NCI-H2227 (cell line): Measurements from ENCODE around the gene USP12.
"Not testable (repeated sequence)": the region's sequence is repeated elsewhere in the genome, so short reads cannot be mapped to it uniquely, and the experiment has no call there.

Experiments
- DNase-seq: peaks from one replicate; lab custom pipeline; 2025; ENCODE audit not compliant: unreplicated experiment; lab: John Stamatoyannopoulos, UW

Gene USP12, protein sequence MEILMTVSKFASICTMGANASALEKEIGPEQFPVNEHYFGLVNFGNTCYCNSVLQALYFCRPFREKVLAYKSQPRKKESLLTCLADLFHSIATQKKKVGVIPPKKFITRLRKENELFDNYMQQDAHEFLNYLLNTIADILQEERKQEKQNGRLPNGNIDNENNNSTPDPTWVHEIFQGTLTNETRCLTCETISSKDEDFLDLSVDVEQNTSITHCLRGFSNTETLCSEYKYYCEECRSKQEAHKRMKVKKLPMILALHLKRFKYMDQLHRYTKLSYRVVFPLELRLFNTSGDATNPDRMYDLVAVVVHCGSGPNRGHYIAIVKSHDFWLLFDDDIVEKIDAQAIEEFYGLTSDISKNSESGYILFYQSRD

DNA sequence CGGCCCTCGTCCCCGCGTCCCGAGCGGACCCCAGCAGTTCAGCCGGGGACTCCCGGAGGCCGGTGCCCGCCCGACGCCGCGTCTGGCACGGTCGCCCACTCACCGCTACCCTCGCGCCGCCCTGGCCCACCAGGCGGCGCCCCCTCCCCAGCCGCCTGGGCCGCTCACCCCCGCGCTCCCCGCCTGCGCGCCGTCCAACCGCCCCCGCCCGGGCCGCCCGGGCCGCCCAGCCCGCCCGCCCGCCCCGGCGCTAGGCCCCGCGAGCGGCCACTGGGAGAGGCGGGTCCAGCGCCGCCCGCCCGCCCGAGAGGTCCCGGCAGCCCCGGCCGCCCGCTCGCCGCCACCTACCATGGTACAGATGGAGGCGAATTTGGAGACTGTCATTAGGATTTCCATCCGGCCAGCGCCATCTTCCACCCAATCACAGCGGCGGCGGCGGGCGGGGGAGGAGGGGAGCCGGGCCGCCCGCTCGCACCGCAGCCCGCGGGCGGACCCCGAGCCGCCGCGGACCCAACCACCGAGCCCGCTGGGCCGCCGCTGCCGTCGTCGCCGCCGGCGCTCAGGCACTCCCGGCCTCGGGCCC lies at the start of gene USP12:
USP12 (minus strand) TSS at position 568 of the 583 bp plus-strand sequence; CDS start at position 396, 172 bp downstream.
- peak; percentile 63 for DNase-seq

DNA sequence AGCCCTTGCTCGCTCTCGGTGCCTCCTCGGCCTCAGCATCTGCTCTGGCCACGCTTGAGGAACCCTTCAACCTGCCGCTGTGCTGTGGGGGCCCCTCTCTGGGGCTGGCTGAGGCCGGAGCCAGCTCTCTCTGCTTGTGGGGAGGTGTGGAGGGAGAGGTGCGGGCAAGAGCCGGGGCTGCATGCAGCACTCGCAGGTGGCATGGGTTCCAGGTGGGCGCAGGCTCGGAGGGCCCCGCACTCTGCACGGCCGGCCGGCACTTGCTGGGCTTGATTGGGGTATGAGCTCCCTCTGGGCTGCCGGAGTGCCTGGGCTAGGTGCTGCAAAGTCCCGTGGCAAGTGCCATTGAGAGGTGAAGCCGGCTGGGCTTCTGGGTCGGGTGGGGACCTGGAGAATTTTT lies 48.0 kb upstream of the USP12 start:
- no peak for DNase-seq

DNA sequence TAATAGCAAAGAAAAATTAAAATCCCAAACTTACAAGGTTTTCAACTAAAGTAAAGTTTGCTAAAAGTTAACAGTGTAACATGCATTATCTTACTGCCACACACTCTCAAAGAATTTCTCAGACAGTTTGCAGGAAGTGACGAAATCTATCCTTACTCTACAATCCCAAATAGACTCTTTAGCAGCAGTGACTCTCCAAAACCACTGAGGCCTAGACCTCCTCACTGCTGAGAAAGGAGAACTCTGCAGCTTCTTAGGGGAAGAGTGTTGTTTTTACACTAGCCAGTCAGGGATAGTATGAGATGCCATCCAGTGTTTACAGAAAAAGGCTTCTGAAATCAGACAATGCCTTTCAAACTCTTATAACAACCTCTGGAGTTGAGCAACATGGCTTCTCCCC lies 47.2 kb upstream of the USP12 start:
- DNase-seq: not testable (repeated sequence)

DNA sequence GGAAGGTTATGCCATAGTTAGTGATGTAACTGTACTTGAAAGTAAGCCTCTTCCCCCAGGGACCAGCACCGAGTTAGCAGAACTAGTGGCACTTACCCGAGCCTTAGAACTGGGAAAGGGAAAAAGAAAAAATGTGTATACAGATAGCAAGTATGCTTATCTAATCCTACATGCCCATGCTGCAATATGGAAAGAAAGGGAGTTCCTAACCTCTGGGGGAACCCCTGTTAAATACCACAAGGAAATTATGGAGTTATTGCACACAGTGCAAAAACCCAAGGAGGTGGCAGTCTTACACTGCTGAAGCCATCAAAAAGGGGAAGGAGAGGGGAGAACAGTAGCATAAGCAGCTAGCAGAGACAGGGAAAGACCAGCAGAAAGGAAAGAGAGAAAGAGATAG lies 46.2 kb upstream of the USP12 start:
- not testable (repeated sequence) for DNase-seq

DNA sequence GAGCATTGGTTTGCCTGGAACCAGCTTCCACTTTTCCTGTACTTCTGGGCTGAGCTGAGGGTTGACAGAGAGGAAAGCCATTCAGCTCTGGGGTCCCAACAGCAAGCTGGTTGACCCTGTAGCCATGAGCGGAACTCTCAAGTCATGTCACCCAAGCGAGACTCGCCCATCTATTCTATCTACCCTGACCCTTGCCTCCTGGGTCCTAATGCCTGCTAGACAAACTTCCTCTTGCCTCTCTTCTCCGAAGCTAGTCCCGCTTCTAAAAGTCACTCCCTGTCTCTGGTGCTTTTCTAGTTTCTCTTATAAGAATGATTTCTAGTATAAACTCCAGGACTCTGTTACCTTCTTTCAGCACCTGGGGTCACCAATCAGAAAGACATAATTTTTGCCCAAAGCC lies 41.8 kb upstream of the USP12 start:
- DNase-seq: not testable (repeated sequence)

DNA sequence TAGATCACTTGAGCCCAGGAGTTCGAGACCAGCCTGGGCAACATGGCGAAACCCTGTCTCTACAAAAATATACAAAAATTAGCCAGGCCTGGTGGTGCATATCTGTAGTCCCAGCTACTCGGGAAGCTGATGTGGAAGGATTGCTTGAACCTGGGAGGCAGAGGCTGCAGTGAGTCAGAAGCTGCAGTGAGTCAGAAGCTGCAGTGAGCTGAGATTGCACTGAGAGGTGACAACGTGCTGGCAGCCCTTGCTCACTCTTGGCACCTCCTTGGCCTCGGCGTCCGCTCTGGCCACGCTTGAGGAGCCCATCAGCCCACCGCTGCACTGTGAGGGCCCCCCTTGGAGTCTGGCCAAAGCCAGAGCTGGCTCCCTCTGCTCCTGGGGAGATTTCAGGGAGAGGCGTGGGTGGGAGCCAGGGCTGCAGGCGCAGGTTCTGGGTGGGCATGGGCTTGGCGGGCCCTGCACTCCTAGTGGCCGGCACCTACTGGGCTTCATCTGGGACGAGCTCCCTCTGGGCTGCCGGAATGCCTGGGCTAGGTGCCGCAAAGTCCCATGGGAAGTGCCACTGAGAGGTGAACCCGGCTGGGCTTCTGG lies 40.3 kb upstream of the USP12 start:
- DNase-seq: no peak

DNA sequence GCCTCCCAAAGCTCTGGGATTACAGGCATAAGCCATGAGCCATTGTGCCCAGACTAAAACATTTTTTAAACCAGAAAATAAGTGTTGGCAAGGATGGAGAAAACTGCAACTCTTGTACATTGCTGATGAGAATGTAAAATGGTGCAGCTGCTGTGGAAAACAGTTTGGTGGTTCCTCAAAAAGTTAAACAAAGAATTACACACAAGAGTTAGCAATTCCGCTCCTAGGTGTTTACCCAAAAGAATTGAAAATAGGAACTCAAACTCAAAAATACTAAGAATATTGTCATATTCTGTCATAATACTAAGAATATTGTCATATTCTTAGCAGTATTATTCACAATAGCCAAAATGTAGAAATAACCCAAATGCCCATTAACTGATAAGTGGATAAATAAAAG lies 39.7 kb upstream of the USP12 start:
- no peak for DNase-seq

DNA sequence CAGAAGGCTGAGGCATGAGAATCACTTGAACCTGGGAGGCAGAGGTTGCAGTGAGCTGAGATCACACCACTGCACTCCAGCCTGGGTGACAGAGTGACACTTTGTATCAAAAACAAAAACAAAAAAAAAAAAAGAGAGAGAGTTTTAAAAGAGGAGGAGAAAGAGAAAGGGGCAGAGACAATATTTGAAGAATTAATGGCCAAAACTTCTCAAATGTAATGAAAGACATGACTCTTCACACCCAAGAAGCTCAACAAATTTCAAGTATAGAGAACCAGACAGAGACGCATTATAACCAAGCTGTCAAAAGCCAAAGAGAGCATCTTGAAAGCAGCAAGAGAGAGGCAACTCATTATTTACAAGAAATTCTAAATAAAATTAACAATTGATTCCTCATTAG lies 36.9 kb upstream of the USP12 start:
- DNase-seq: no peak

DNA sequence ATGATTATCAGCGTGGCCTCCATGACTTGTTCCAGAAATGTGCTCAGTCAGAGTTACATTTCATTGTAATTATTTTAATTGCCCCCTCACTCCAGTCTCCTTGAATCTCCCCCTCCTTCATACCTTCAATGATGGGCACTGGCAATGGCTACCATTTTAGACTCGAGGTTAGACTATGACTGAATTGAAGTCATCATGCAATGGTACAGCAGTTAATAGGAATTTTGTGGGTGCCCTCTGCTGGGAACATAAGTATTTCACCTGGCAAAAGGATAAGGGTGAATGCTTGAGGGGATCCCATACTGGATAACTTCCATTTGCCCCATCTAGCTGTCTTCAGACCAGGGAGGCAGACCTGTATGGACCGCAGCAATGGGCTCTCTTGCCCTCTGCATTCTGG lies 32.2 kb upstream of the USP12 start:
- peak; percentile 44 for DNase-seq

DNA sequence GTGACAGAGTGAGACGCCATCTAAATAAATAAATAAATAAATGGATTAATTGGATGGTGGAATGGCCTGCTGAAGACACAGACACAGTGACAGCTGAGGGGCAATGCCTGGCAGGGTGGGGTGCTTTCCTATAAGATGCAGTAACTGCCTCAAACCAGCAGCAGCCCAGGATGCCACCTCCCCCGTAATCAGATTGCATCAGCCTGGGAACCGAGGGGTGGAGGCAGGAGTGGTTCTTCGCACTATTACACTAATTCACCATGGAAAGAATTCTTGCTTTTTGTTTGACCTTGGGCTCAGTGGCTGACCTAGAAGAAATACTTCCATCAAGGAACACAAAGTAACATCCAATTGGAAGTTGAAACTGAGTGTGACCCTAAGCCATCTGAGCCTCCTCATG lies 31.6 kb upstream of the USP12 start:
- no peak for DNase-seq

DNA sequence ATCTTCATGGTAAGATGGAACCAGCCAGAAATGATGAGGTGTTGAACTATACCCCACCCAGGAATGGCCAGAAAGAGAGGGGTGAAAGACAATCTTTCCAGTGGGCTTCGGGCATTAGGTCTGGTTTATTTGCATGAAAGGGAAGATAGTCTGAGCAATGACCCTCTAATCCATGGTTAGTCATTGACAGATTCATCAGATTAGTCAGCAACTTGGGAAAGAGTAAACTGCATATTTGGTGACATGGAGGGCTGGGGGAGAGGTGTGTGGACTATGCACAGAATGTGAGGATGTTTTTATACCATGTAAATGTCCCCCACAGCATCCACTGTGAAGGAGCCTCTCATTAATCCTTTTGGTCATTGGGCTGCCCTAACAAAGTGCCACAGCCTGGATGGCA lies 30.1 kb upstream of the USP12 start:
- DNase-seq: no peak

DNA sequence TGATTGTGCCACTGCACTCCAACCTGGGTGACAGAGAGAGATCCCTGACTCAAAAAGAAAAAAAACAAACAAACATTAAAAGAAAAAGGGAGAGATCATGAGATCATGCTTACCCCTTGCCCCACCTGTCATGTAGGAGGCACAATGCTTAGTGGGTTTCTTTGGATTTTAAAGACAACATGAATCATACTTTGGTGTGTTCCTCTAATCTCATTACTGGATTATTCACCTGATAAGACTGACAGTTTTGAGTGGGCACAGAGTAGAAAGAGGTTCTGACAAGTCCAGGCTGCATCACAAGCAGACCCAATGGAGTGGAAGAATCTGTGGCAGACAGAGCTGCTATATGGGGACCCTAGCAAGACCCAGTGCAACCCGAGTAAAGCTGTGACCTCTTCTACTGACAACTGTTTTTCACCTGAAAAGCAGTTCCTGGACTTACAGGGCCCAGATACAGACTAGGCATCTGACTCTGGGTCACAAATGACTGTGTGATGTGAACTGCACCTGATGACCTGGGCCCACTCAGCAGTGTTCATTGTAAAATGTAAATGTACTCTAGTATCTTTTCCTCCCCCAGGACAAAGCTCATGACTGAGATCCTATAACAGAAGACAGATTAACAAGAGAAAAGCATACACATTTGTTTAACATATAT lies 28.9 kb upstream of the USP12 start:
- no peak for DNase-seq

DNA sequence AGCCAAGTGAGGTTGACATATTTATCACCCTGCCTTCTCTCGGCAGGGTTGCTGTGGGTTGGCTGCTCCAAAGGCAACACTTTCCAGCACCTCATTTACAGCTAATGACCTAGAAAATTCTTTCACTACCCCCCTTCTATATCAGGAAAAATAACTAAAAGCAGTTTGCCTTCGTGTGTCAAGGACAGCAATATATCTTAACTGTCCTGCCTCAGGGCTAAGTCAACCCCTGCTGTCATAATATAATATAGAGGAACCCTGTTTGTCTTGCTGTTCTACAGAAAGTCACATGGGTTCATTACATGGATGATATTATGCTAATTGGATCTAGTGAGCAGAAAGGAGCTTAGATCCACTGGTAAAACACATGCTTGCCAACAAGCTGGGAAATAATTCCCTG lies 28.1 kb upstream of the USP12 start:
- no peak for DNase-seq

DNA sequence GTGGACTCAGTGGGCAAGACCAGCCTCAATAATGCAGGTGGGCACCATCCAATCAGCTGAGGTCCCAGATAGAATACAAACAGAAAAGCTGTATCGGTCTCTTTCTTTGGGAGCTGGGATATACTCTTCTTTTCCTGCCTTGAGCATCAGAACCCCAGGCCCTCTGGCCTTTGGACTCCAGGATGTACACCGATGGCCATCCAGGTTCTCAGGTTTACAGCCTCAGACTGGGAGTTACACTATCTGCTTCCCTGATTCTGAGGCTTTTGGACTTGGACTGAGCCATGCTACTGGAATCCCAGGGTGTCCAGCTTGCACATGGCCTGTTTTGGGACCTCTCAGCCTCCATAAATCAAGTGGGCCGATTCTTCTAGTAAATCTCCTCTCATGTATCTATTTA lies 27.6 kb upstream of the USP12 start:
- no peak for DNase-seq

DNA sequence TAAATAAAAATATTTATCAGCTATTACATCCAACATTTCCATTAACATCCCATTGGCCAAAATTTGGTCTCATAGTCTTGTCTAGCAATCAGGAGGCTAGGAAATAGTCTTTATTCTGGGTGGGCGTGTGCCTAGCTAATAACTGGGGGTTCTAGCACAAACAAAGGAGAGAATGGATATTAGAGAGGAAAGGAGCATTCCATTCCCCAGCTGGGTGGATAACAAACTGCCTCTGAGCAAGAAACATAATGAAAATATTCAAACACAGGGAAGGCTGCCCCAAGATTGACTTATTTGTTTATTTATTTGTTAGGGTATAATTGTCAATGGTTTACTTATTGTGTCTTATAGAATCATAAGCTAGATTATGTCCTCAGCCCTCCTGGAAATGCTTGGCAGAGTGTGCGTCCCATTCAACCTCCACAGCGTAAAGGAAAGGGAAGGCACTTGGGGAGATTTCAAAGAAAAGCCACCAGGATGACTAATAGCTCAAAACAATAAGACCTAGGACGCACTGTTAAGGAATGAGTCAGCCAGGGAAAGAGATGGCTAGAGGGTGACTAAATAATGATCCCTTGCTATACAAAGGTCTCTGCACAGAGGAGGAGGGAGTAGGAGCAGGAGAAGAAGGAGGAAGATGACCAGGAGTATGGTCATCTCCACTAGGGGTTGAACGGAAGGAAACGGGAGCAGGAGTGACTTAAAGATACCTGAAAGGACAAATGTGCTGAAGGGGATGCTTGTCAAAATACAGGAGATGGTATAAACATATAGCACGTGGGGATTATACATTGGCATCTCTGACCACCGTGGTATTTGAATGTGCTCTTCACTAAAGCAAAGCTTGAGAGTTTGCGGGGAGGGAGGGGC lies 23.5 kb upstream of the USP12 start:
- DNase-seq: peak; percentile 8

DNA sequence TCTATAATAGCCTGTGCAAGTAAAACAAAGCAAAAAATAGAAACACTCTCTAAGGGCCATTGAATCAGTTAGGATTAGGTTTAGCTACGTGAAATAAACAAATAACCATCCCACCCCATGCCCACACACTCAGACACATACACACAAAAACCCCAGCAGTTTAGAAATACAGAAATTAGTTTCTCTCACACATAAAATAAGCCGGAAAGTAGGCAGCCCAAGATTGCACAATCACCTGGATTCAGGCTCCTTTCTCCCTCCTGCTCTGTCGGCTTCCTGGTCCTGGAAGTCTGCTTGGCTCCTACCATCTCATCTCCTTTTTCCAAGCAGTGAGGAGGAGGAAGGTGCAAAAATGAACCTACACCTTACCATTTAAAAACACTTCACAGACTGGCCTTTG lies 22.6 kb upstream of the USP12 start:
- no peak for DNase-seq

DNA sequence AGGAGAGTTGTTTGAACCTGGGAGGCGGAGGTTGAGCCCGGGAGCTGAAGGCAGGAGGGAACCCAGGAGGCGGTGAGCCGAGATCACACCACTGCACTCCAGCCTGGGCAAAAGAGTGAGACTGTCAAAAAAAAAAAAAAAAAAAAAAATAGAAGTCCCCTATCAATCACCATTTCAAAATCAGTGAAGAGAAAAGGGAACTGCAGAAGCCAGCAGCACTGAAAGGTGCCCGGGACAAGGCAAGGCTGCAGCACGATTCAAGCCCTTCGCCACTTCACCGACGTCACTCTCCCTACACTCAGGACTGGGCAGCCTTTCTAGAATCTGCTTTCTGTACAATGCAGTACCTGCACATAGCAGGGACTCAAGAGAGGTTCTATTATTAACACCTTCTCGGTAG lies 21.9 kb upstream of the USP12 start:
- no peak for DNase-seq

DNA sequence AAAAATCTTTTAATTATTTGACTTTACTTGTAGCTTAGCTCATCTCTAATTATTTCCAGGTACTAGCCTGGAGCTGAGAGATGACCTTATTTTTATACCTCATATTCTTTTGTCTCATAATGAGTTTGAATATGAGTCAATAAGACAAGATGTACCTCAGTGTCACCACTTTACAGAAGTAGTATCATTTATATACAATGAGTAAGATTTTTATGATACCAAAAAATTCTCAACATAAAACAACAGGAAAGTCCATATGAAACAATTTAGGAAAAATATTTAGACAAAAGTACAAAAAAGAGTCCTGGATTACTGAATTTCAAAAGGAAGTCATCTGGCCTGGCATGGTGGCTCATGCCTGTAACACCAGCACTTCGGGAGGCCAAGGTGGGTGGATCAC lies 21.4 kb upstream of the USP12 start:
- DNase-seq: no peak

DNA sequence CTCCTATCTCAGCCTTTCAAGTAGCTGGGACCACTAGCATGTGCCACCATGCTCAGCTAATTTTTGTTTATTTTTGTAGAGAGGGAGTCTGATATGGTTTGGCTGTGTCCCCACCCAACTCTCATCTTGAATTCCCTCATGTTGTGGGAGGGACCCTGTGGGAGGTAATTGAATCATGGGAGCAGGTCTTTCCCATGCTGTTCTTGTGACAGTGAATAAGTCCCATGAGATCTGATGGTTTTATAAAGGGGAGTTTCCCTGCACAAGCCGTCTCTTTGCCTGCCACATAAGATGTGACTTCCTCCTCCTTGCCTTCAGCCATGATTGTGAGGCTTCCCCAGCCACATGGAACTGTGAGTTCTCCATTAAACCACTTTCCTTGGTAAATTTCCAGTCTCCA lies 20.8 kb upstream of the USP12 start:
- DNase-seq: not testable (repeated sequence)

DNA sequence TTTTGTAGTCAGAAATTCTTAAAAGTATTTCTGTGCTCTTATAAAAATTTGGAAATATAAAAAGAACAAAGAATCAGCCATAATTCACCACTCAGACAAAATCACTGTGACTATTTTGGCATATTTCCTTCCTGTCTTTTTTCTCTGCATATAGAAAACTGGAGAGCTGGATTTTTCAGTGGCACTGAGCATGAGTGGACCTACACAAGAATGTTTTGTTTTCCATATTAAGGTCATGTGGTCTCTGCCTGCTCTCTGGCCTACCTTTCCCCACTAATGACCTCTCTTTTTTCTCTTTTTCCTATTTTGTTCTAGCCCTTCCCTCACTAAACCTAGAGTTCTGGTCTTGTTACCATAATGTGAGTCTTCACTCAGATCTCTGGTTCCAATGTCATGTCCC lies 17.6 kb upstream of the USP12 start:
- DNase-seq: no peak

DNA sequence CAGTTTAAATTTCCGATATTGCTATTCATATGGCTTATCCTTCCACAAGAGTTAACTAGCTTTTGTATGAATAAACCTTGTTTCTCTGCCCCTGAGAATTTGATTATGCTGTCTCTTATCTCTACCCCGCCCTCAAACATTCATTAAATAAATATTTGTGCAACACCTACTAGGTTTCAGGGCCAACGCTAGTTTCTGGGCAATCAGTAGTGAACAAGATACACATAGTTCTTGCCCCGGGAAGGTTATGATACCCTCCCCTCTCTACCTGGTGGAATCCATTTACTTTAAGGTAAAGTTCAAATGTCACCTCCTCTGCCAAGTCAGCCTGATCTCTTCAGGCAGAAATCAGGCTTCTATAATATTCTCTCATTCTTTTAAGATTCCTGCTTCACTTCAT lies 16.6 kb upstream of the USP12 start:
- no peak for DNase-seq
